Activated CD4-positive, alpha-beta T cell treated with anti-CD3 and anti-CD28 coated beads, Interleukin-2, amount 10 ng/mL, durations not matched to agents 24 days and 14 days (primary cell): ENCODE data around the gene RAB18. TPM values are rescaled to one million over a fixed set of nuclear protein-coding genes. Genes with fewer than 3 reads are reported as not detected.

Experiments
- DNase-seq: peaks from one replicate; pipeline ENCODE4 v3.0.0; 2022
- H3K27ac Mint-ChIP-seq: one replicate; pipeline ENCODE4 v1.8.0; 2022; ENCODE audit warnings: mild to moderate bottlenecking, mixed read lengths
- H3K27me3 Mint-ChIP-seq: one replicate; pipeline ENCODE4 v1.8.0; 2022; ENCODE audit warnings: mixed read lengths
- H3K36me3 Mint-ChIP-seq: one replicate; pipeline ENCODE4 v1.8.0; 2022; ENCODE audit warnings: low read depth, mild to moderate bottlenecking, mixed read lengths
- H3K4me1 Mint-ChIP-seq: one replicate; pipeline ENCODE4 v1.8.0; 2021; ENCODE audit warnings: mixed read lengths
- H3K4me3 Mint-ChIP-seq: one replicate; pipeline ENCODE4 v1.8.0; 2022; ENCODE audit warnings: mild to moderate bottlenecking, moderate library complexity, mixed read lengths
- H3K9me3 Mint-ChIP-seq: one replicate; pipeline ENCODE4 v1.8.0; 2021; ENCODE audit warnings: mixed read lengths
- intact Hi-C: fragments of 100-400 bp; cut with micrococcal nuclease; formaldehyde crosslinking; loops from one replicate; pipeline ENCODE4 v1.15.1; 2023
- total RNA-seq: library from RNA; stranded (reverse); gene quantifications from 2 replicates; pipeline ENCODE4 v1.2.3, GENCODE V29; 2022

RAB18 gene
- total RNA-seq, 1 donor from 2014 or later = 58.3 TPM

DNA sequence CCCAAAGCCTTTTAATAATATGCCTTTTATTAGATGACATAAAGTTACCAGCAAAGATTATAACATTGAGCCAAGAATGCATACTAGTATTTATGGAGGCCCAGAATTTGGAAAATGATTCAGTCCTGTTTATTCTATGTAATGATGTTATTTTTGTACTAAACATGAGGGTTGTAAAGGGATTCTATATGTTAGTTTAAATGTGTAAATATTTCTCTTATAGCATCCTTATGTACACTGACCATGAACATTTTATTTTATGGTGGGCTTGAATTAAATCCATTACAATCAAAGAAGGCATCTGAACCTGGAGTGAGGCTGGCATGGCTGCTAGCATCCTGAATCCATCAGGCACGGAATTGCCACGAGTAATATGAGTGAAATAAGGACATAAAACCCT, 80.2 kb downstream of the RAB18 start:
- no peak for DNase-seq
- intact Hi-C loops = no loop called here
- peaks cover 3% of the 10 kb centered on the region for H3K9me3 Mint-ChIP-seq
- H3K4me1 Mint-ChIP-seq = no peaks in the 10 kb centered on the region
- no peaks in the 10 kb centered on the region for H3K36me3 Mint-ChIP-seq
- H3K4me3 Mint-ChIP-seq = no peak overlapping the region
- H3K27me3 Mint-ChIP-seq = peaks cover 5% of the 10 kb centered on the region
- no peak overlapping the region for H3K27ac Mint-ChIP-seq

Other genes starting within 250 kb of the RAB18 start
- not detected in 2 replicates for gene MKX, start 241.5 kb downstream of the RAB18 start, total RNA-seq